Heart right ventricle (tissue), 16 donors: ENCODE results near the gene AKT3. TPM values are rescaled to one million over a fixed set of nuclear protein-coding genes. Genes with fewer than 3 reads are reported as not detected.

Experiments used
- ATAC-seq, 8 donors: fragments of 200-7000 bp; cut with Tn5 transposase; one replicate each; pipeline ENCODE4 v1.9.1; 2020; ENCODE audit warnings: mild to moderate bottlenecking in 8 of 8, moderate library complexity in 8 of 8, moderate number of reproducible peaks in 1 of 8
- DNase-seq, 2 donors: peaks; one replicate each; pipeline ENCODE4 v3.0.0-alpha.2; 2020
- H3K27ac ChIP-seq, 10 donors: fragments of 200-600 bp; sonication (generic) in 2 of 10; one replicate each; pipeline versions ENCODE4 v1.5.0 to v1.8.0; 2020 to 2022; ENCODE audit warnings: mild to moderate bottlenecking in 3 of 10
- H3K27me3 ChIP-seq, 7 donors: fragments of 200-600 bp; one replicate each; pipeline ENCODE4 v1.8.0; 2021 to 2022; ENCODE audit warnings: mild to moderate bottlenecking in 2 of 7
- H3K36me3 ChIP-seq, 9 donors: fragments of 200-600 bp; sonication (generic) in 1 of 9; one replicate each; pipeline versions ENCODE4 v1.5.0 to v1.8.0; 2020 to 2022; ENCODE audit warnings: mild to moderate bottlenecking in 2 of 9
- H3K4me1 ChIP-seq, 9 donors: fragments of 200-600 bp; sonication (generic) in 1 of 9; one replicate each; pipeline versions ENCODE4 v1.5.0 to v1.8.0; 2020 to 2022; ENCODE audit warnings: mild to moderate bottlenecking in 4 of 9
- H3K4me3 ChIP-seq, 10 donors: fragments of 200-600 bp; sonication (generic) in 2 of 10; one replicate each; pipeline versions ENCODE4 v1.5.0 to v1.8.0; 2020 to 2022; ENCODE audit warnings: mild to moderate bottlenecking in 7 of 10, moderate library complexity in 2 of 10
- H3K9me3 ChIP-seq, 11 donors: fragments of 200-600 bp in 10 of 11; sonication (generic) in 2 of 11; one replicate each; pipeline versions ENCODE4 v1.5.0 to v1.8.0; 2013 to 2022; ENCODE audit warnings: mild to moderate bottlenecking in 2 of 11, control low read depth in 1 of 11, moderate library complexity in 1 of 11
- CTCF ChIP-seq, 9 donors: fragments of 200-600 bp; sonication (generic) in 2 of 9; IDR thresholded peaks; one replicate each; pipeline versions ENCODE4 v1.5.0 to v1.8.0; 2021 to 2022; ENCODE audit warnings: antibody characterized with exemption in 9 of 9, mild to moderate bottlenecking in 5 of 9, moderate library complexity in 1 of 9
- WGBS, 2 donors: extraction: QIAGEN DNeasy Blood & Tissue Kit; methylation state at CpG; one replicate each; pipeline ENCODE4 v1.1.7; 2013; ENCODE audit warnings: inconsistent platforms in 1 of 2; 5-methylcytosine and 5-hydroxymethylcytosine counted together
- intact Hi-C, 10 donors: fragments of 100-400 bp; cut with DNase I; formaldehyde crosslinking; loops; one replicate each; pipeline versions ENCODE4 v1.11.1 to v1.14.2; 2022
- polyA plus RNA-seq, 2 donors: library from polyadenylated mRNA; stranded (reverse); fragments of 200-250 nt; gene quantifications; one replicate each; pipeline ENCODE4 v1.2.3, GENCODE V29; 2013
- total RNA-seq, 10 donors: library from RNA; stranded (reverse); fragmentation: NEBNext Ultra II Directional in 3 of 10; extraction: Animal tissue kit (Norgen Biotek cat#: 25700) in 3 of 10; gene quantifications; one replicate each; pipeline versions ENCODE4 v1.2.1 to v1.2.4, GENCODE V29; 2021 to 2023
- donor health status: Arrhythmogenic right ventricular cardiomyopathy.
- donor health status: ischemic (EF 13 %, LVEDD 7.1; RV severe dilation, severe dysfunction).
- donor health status: healthy with polysubstance abuse.
- donor health status: DM: no; HTN: yes; CAD: no.
- donor health status: DM: no; HTN: no; CAD: no.
- donor health status: ischemic (EF 25% LVEDD 6.9; RV normal size, moderate dysfunction).
- donor health status: ischemic (EF 25% LVEDD 5.7; RV mildly dilated, moderate dysfunction).
- donor health status: healthy.
- donor health status: DM: yes; HTN: yes; CAD: no.
- donor health status: Ischemic cardiomyopathy.
- donor health status: ischemic (EF 35%, LVEDD 5.7; RV mildly dilated, moderate dysfunction).
- donor health status: nonischemic (EF 11% LVEDD 7.7; RV severe dilation, severe dysfunction).
- donor health status: DM: yes; HTN: yes; CAD: no.
- donor health status: PGD.
- donor health status: ischemic (EF 29% LVEDD 5.4; RV normal size, mild dysfunction).
- donor health status: nonischemic (EF 23%, LVEDD 6.1; RV moderate dilation, normal function).

Gene AKT3
- total and polyA plus RNA-seq, 12 donors = 6.5 to 27.6 (median 17.7) TPM

- Histone ChIP-seq H3K27ac (no peak overlapping the region), H3K4me1 (peaks cover 0 to 26% (median 0%) of the 10 kb centered on the region in 9 donors), H3K27me3 (no peaks in the 10 kb centered on the region), H3K9me3 (no peaks in the 10 kb centered on the region), H3K4me3 (no peak overlapping the region), H3K36me3 (no peaks in the 10 kb centered on the region)
- intact Hi-C loops = loop anchor here in 1 of 10 donors (10.0 kb wide), 1 partner anchor 45 kb away; no protein-coding TSS in a partner anchor
- DNase-seq = no peak
- ATAC-seq = no peak
- no peak for TF ChIP-seq CTCF (IDR thresholded peaks at IDR 0.05)
Measured at GRCh38 chr1:243799908-243800307, 50.1 kb downstream of the AKT3 start.

GRCh38 chr1:243798726-243799125, 51.3 kb downstream of the AKT3 start:
- no peak overlapping the region for H3K27ac ChIP-seq
- H3K27me3 ChIP-seq = no peaks in the 10 kb centered on the region
- peaks cover 0 to 27% (median 0%) of the 10 kb centered on the region in 9 donors for H3K4me1 ChIP-seq
- H3K36me3 ChIP-seq = no peaks in the 10 kb centered on the region
- DNase-seq = no peak
- WGBS, 2 donors = 95 to 96% methylated on average over 2 of the region's 2 CpGs
- TF ChIP-seq CTCF (IDR thresholded peaks at IDR 0.05) = no peak
- H3K9me3 ChIP-seq = no peaks in the 10 kb centered on the region
- ATAC-seq = no peak
- intact Hi-C loops = loop anchor here in 1 of 10 donors (10.0 kb wide), 1 partner anchor 46 kb away; no protein-coding TSS in a partner anchor
- H3K4me3 ChIP-seq = no peak overlapping the region

DNA sequence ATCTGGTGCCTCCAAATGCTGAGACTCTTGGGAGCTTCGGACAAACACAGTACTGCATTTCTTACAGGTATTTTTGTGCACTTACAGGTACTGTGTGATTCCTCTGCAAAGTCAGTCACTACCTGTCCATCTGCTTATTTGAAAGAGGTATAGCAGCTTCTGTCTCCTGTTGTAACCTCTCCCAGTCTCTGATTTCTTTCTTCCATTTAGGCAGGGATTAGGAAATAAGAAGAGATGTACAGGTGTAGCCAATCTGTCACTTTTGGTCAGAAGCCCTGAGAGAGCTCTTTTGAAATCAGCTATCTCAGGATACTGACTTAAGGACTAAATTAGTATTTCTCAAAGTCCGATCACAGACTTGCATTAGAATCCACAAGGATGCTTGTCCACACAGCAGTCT, 54.0 kb downstream of the AKT3 start:
- Histone ChIP-seq H3K36me3 (no peaks in the 10 kb centered on the region), H3K4me3 (no peak overlapping the region), H3K9me3 (no peaks in the 10 kb centered on the region), H3K27me3 (no peaks in the 10 kb centered on the region), H3K27ac (no peak overlapping the region), H3K4me1 (peaks cover 2 to 45% (median 15%) of the 10 kb centered on the region in 9 donors)
- 94 to 100% methylated on average over 2 of the region's 2 CpGs for WGBS, 2 donors
- ATAC-seq = no peak
- intact Hi-C loops = loop anchor here in 1 of 10 donors (10.0 kb wide), 1 partner anchor 49 kb away; no protein-coding TSS in a partner anchor
- TF ChIP-seq CTCF (IDR thresholded peaks at IDR 0.05) = no peak
- DNase-seq = no peak

- Histone ChIP-seq H3K36me3 (no peaks in the 10 kb centered on the region), H3K4me1 (peaks cover 3 to 43% (median 23%) of the 10 kb centered on the region in 9 donors), H3K4me3 (no peak overlapping the region), H3K27ac (no peak overlapping the region), H3K27me3 (no peaks in the 10 kb centered on the region), H3K9me3 (no peaks in the 10 kb centered on the region)
- intact Hi-C loops = loop anchor here in 2 of 10 donors (5.0 to 10.0 kb wide), 2 partner anchors 52 to 54 kb away; no protein-coding TSS in a partner anchor
- DNase-seq (no peak), ATAC-seq (no peak)
- TF ChIP-seq CTCF (IDR thresholded peaks at IDR 0.05) = no peak
- WGBS, 2 donors = 92 to 94% methylated on average over 2 of the region's 2 CpGs
Measured at GRCh38 chr1:243793298-243793697, 56.7 kb downstream of the AKT3 start.
